ENCODE measurements around the gene HBZ. TPM values are rescaled to one million over a fixed set of nuclear protein-coding genes. Genes with fewer than 3 reads are reported as not detected.
"Not testable (repeated sequence)": the region's sequence is repeated elsewhere in the genome, so short reads cannot be mapped to it uniquely, and the experiment has no call there.

HBZ gene
- total RNA-seq, 2 experiments from 2014 or later, result not detected

GRCh38 chr16:153550-154216 lies 1.2 kb downstream of the HBZ start:
- H3K27me3 Mint-ChIP-seq, result peaks cover 49% of the 10 kb centered on the region

GRCh38 chr16:154217-155030 lies 2.0 kb downstream of the HBZ start:
- H3K4me1 Mint-ChIP-seq, result peaks cover 5% of the 10 kb centered on the region
- H3K4me3 Mint-ChIP-seq, result peak overlapping the region; percentile 60
- peak; percentile 47 for DNase-seq
- H3K27ac Mint-ChIP-seq, result no peak overlapping the region
- H3K36me3 Mint-ChIP-seq, result no peaks in the 10 kb centered on the region
- H3K9me3 Mint-ChIP-seq, result no peaks in the 10 kb centered on the region
- H3K27me3 Mint-ChIP-seq, result peaks cover 53% of the 10 kb centered on the region

More at GRCh38 chr16:153550-154216, 1.2 kb downstream of the HBZ start:
- H3K4me3 Mint-ChIP-seq, H3K4me1 Mint-ChIP-seq, DNase-seq, H3K36me3 Mint-ChIP-seq, H3K9me3 Mint-ChIP-seq, H3K27ac Mint-ChIP-seq: not testable (repeated sequence)

- no peaks in the 10 kb centered on the region for H3K36me3 Mint-ChIP-seq
- H3K9me3 Mint-ChIP-seq, result no peaks in the 10 kb centered on the region
- H3K4me3 Mint-ChIP-seq, result peak overlapping the region; percentile 60
- H3K27me3 Mint-ChIP-seq, result peaks cover 52% of the 10 kb centered on the region
- no peak overlapping the region for H3K27ac Mint-ChIP-seq
- peaks cover 5% of the 10 kb centered on the region for H3K4me1 Mint-ChIP-seq
- DNase-seq, result no peak
These were observed 2.6 kb downstream of the HBZ start for GRCh38 chr16:155031-155398.

- no peak overlapping the region for H3K4me3 Mint-ChIP-seq
- DNase-seq, result no peak
- peaks cover 56% of the 10 kb centered on the region for H3K27me3 Mint-ChIP-seq
- H3K4me1 Mint-ChIP-seq, result peaks cover 5% of the 10 kb centered on the region
- H3K9me3 Mint-ChIP-seq, result no peaks in the 10 kb centered on the region
- no peaks in the 10 kb centered on the region for H3K36me3 Mint-ChIP-seq
- H3K27ac Mint-ChIP-seq, result no peak overlapping the region
These were observed 6.8 kb downstream of the HBZ start for GRCh38 chr16:159136-159849.

- not testable (repeated sequence) for DNase-seq, H3K4me3 Mint-ChIP-seq, H3K27ac Mint-ChIP-seq, H3K4me1 Mint-ChIP-seq, H3K36me3 Mint-ChIP-seq, H3K9me3 Mint-ChIP-seq
- peaks cover 50% of the 10 kb centered on the region for H3K27me3 Mint-ChIP-seq
These were observed 7.8 kb downstream of the HBZ start for GRCh38 chr16:160242-160641.

GRCh38 chr16:160691-161190 lies 8.3 kb downstream of the HBZ start:
- Mint-ChIP-seq H3K27me3 (peaks cover 51% of the 10 kb centered on the region), H3K4me1 (no peaks in the 10 kb centered on the region), H3K36me3 (no peaks in the 10 kb centered on the region), H3K27ac (no peak overlapping the region), H3K9me3 (no peaks in the 10 kb centered on the region), H3K4me3 (no peak overlapping the region)
- DNase-seq, result no peak

- no peaks in the 10 kb centered on the region for H3K36me3 Mint-ChIP-seq
These were observed 10.0 kb downstream of the HBZ start for GRCh38 chr16:162271-162991.

GRCh38 chr16:163139-163538 lies 10.7 kb downstream of the HBZ start:
- H3K4me3 Mint-ChIP-seq, H3K27ac Mint-ChIP-seq, H3K36me3 Mint-ChIP-seq, DNase-seq, H3K9me3 Mint-ChIP-seq, H3K4me1 Mint-ChIP-seq: not testable (repeated sequence)
- H3K27me3 Mint-ChIP-seq, result peaks cover 60% of the 10 kb centered on the region

More at GRCh38 chr16:162271-162991, 10.0 kb downstream of the HBZ start:
- Mint-ChIP-seq H3K4me3 (no peak overlapping the region), H3K9me3 (no peaks in the 10 kb centered on the region), H3K27me3 (peaks cover 59% of the 10 kb centered on the region), H3K4me1 (no peaks in the 10 kb centered on the region), H3K27ac (no peak overlapping the region)
- DNase-seq, result no peak

GRCh38 chr16:163696-164095 lies 11.3 kb downstream of the HBZ start:
- not testable (repeated sequence) for H3K36me3 Mint-ChIP-seq, H3K4me1 Mint-ChIP-seq, DNase-seq, H3K9me3 Mint-ChIP-seq, H3K27ac Mint-ChIP-seq, H3K4me3 Mint-ChIP-seq
- peaks cover 62% of the 10 kb centered on the region for H3K27me3 Mint-ChIP-seq

- not testable (repeated sequence) for H3K4me1 Mint-ChIP-seq, H3K4me3 Mint-ChIP-seq, H3K36me3 Mint-ChIP-seq, H3K9me3 Mint-ChIP-seq, DNase-seq, H3K27ac Mint-ChIP-seq
- H3K27me3 Mint-ChIP-seq, result peaks cover 63% of the 10 kb centered on the region
These were observed 11.8 kb downstream of the HBZ start for GRCh38 chr16:164134-164823.

- DNase-seq, result no peak
- Mint-ChIP-seq H3K36me3 (no peaks in the 10 kb centered on the region), H3K9me3 (no peaks in the 10 kb centered on the region), H3K27ac (no peak overlapping the region), H3K27me3 (peaks cover 65% of the 10 kb centered on the region), H3K4me1 (no peaks in the 10 kb centered on the region), H3K4me3 (no peak overlapping the region)
These were observed 12.5 kb downstream of the HBZ start for GRCh38 chr16:164827-165538.

- no peak within 1 kb of the TSS for H3K27ac Mint-ChIP-seq
- H3K4me3 Mint-ChIP-seq, result peak within 1 kb of the TSS; percentile 32
- H3K9me3 Mint-ChIP-seq, result no peaks in the 10 kb centered on the region
- peaks cover 4% of the 10 kb centered on the region for H3K4me1 Mint-ChIP-seq
- peak; percentile 19 for DNase-seq
- peaks cover 73% of the 10 kb centered on the region for H3K27me3 Mint-ChIP-seq
- no peaks in the 10 kb centered on the region for H3K36me3 Mint-ChIP-seq
These were observed 13.3 kb downstream of the HBZ start, which contains the start of gene HBM for GRCh38 chr16:165539-166374. HBM (plus strand) TSS chr16:165978; CDS start chr16:165998, 20 bp downstream.
